Smooth muscle cell of the umbilical artery (primary cell): Measurements from ENCODE around the gene TSPYL2. TPM values are rescaled to one million over a fixed set of nuclear protein-coding genes. Genes with fewer than 3 reads are reported as not detected.

Experiments used
- total RNA-seq: library from RNA; depleted of rRNA; stranded (reverse); fragments of >200 nt; gene quantifications from 2 replicates; pipeline ENCODE4 v1.2.3, GENCODE V29; 2014

TSPYL2 gene
- total RNA-seq = 26.1 and 30.6 TPM in 2 replicates

DNA sequence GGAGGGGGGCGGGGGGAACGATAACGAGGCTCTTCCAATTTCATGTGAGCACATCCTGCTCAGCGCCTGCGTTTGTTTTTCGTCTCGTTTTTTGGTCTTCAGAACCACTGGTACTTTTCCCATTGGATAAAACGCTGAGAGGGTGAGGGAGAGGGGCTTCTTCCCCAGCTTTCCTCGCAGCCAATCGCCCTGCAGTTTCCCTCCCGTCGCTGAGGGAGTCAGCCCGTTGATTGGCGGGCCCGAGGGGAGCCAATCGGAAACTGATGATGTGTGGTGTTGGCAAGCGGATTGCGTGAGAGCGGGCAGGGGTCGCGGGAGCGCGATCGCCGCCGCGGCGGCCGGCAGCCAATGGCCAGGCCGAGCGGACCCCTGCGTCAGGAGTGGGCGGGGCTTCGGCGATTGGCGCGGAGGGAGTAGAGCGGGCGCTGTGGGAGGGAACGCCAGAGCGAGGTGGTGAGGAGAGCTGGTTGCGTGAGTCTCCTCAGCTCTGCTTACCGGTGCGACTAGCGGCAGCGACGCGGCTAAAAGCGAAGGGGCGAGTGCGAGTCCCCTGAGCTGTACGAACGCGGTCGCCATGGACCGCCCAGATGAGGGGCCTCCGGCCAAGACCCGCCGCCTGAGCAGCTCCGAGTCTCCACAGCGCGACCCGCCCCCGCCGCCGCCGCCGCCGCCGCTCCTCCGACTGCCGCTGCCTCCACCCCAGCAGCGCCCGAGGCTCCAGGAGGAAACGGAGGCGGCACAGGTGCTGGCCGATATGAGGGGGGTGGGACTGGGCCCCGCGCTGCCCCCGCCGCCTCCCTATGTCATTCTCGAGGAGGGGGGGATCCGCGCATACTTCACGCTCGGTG lies at the start of gene TSPYL2:
TSPYL2 (plus strand) TSS at position 443 of the 848 bp plus-strand sequence; CDS start at position 575, 132 bp downstream.

DNA sequence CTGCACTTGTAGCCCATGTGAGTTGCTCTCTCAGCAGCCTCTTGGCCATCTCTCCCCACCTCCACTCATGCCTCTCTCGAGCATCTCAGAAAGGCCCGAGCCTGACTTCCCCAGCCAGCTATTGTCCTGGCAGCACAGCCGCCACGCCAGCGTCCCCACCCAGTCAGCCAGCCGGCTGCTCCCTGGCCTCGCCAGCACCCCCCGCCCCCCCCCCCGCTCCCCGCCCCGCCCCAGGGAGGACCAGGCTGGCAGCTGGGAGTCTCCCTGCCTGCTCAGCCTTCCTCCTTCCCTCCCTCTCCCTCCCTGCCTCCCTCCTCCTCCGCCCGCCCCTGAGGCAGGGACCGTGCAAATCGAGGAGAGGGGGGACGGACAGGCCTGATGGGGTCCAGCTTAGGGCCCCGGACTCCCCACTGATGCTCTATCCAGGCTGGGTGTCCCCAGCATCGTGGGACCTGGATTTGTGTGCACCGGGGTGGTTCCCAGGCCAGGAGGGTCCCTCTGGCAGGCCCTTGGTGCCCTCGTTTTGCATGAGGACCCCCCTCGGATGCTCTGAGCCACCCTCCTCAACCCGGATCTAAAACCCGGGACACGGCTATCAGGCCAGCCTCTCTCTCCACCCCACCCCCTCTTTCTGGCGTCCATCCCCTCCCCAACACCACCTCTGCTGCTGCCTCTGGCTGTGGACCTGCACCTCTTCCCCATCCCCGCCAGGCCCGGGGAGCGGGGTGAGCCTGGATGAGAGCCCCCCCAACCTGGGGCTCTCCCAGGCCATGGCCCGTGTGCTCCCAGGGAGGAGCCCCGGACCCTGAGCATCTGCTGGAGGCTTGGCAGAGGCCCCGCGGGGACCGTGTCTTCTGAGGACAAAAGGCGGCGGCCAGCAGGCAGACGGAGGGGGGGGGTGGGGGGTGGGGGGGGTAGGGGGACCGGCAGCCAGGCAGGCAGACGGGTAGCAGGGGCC lies 33.7 kb upstream of the TSPYL2 start, which contains the start of gene GPR173:
GPR173 (plus strand) TSS at position 621 of the 958 bp plus-strand sequence. CDS start 27,833 bp downstream, outside the sequence.

DNA sequence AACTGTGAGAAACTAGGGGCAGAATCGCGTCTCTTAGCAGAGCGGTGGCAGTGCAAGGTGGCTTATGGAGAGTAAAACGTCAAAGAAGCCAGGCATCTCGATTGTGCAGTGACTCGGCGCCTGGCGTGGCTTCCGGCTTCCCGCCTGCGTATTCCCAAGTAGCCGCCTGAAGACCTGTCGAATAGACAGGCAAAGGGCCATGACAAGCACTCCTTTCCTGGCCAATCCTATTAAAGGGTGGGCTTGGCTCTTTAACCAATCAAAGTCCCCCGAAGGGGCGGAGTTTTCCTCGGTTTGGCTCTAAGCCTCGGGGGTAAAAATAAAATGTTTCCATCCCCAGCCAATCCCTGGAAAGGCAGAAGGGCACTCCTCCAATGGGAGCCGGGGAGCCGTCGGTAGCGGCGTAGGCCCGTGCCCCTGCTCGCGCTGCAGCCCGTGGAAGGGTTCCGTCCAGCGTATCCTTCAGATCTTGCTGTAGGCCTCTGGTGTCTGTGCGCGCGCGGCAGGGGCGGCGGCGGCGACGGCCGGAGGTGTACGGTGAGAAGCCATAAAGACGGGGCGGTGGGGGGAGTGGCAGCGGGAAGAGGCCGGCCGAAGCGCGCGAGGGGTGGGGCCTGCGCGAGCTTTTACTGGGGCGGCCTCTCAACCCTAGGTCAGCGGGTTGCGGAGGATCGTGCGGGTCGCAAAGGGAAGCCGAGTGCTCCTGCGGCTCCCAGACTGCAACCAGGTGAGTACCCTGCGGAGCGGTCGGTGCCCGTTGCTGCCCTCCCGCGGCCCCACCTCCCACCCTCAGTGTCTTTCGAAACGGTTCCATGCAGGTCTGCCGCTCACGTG lies 11.8 kb downstream of the TSPYL2 start, which contains the start of gene KANTR:
KANTR (plus strand) TSS at position 395 of the 834 bp plus-strand sequence. CDS start 30,131 bp downstream, outside the sequence.

Other genes with a start within 250 kb of the TSPYL2 start
- gene XAGE3, start 214.3 kb upstream of the TSPYL2 start, total RNA-seq = not detected in 2 replicates
- gene FAM156B, start 185.0 kb upstream of the TSPYL2 start, total RNA-seq = 21.1 and 28.4 TPM in 2 replicates
- 20.8 and 27.3 TPM in 2 replicates for gene FAM156A, start 123.8 kb upstream of the TSPYL2 start, total RNA-seq
- 2.4 and 8.4 TPM in 2 replicates for gene GPR173, start 33.6 kb upstream of the TSPYL2 start, total RNA-seq
- 10.1 TPM in 2 replicates for gene KANTR, start 11.8 kb downstream of the TSPYL2 start, total RNA-seq
- 142 and 160 TPM in 2 replicates for gene KDM5C, start 142.8 kb downstream of the TSPYL2 start, total RNA-seq
- gene IQSEC2, start 199.2 kb downstream of the TSPYL2 start, total RNA-seq = 4.9 and 6.2 TPM in 2 replicates